Measurements from ENCODE around the gene EML4. TPM values are rescaled to one million over a fixed set of nuclear protein-coding genes. Genes with fewer than 3 reads are reported as not detected.

The EML4 gene
- total RNA-seq (2014; rRNA removed) (38.1 and 38.3 TPM in 2 replicates), Bru-seq, nascent RNA (percentile 71 among the genes with signal in this experiment), BruChase-seq, experiment 1, labeled RNA remaining after a 6-hour chase (percentile 66 among the genes with signal in this experiment), BruChase-seq, experiment 2, labeled RNA remaining after a 2-hour chase (percentile 64 among the genes with signal in this experiment)
- long read RNA-seq, full-length matches to known transcripts = 27 of 51 reads
- long read RNA-seq, partial matches to known transcripts = 18 of 51 reads
- long read RNA-seq, other reads (novel, unspliced or antisense) = 6 of 51 reads

GRCh38 chr2:42169100-42169873 lies at the start of gene EML4:
Gene EML4, plus strand, starts transcription at chr2:42169353. Its CDS starts 259 bp downstream, at chr2:42169612.
- no peaks in the 10 kb centered on the region for H3K27me3 ChIP-seq (ENCODE audit: low read length)
- ChIA-PET CTCF (no interaction called here), POLR2A (ENCODE audit: unreplicated experiment) (no interaction called here)
- H2AFZ ChIP-seq (ENCODE audit: low read length) = peak within 1 kb of the TSS; percentile 87
- H3K27ac ChIP-seq (ENCODE audit: low read length) = no peak within 1 kb of the TSS
- peak within 1 kb of the TSS; percentile 83 for H3K9ac ChIP-seq (ENCODE audit: low read length)
- TF ChIP-seq EZH2phosphoT487 (IDR thresholded peaks at IDR 0.05; ENCODE audit: borderline replicate concordance, low read length) (no peak), EZH2 (IDR thresholded peaks at IDR 0.05; ENCODE audit: low read length, unreplicated experiment) (no peak)
- TF ChIP-seq, protein P1, sequence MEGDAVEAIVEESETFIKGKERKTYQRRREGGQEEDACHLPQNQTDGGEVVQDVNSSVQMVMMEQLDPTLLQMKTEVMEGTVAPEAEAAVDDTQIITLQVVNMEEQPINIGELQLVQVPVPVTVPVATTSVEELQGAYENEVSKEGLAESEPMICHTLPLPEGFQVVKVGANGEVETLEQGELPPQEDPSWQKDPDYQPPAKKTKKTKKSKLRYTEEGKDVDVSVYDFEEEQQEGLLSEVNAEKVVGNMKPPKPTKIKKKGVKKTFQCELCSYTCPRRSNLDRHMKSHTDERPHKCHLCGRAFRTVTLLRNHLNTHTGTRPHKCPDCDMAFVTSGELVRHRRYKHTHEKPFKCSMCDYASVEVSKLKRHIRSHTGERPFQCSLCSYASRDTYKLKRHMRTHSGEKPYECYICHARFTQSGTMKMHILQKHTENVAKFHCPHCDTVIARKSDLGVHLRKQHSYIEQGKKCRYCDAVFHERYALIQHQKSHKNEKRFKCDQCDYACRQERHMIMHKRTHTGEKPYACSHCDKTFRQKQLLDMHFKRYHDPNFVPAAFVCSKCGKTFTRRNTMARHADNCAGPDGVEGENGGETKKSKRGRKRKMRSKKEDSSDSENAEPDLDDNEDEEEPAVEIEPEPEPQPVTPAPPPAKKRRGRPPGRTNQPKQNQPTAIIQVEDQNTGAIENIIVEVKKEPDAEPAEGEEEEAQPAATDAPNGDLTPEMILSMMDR (conservative IDR thresholded peaks at IDR 0.05; ENCODE audit: low read depth, low read length) = no peak
- DNase-seq = peak; percentile 88
- peaks cover 6% of the 10 kb centered on the region; the same call in 1 of the 2 replicates for H4K20me1 ChIP-seq (ENCODE audit: low read length)
- intact Hi-C loops (cut with micrococcal nuclease) = no loop called here
- H3K36me3 ChIP-seq (ENCODE audit: low read depth, low read length) = no peaks in the 10 kb centered on the region
- H3K9me2 ChIP-seq (replicated peaks; ENCODE audit: low read length) = no peaks in the 10 kb centered on the region
- ATAC-seq = peak; percentile 90
- peak within 1 kb of the TSS; percentile 82 for H3K4me3 ChIP-seq (ENCODE audit: low read length)
- H3K4me1 ChIP-seq (ENCODE audit: insufficient read depth, low read length) = peaks cover 26% of the 10 kb centered on the region
- peak within 1 kb of the TSS; percentile 93 for H3K4me2 ChIP-seq (ENCODE audit: low read length)
- peaks cover 48% of the 10 kb centered on the region for H3K79me2 ChIP-seq (ENCODE audit: low read length)
- no TSS peak for BruUV-seq (replicated peaks)
- no peaks in the 10 kb centered on the region for H3K9me3 ChIP-seq (ENCODE audit: low read length)
- no peaks in the 10 kb centered on the region for H3F3A ChIP-seq (ENCODE audit: low read length, unreplicated experiment)

DNA sequence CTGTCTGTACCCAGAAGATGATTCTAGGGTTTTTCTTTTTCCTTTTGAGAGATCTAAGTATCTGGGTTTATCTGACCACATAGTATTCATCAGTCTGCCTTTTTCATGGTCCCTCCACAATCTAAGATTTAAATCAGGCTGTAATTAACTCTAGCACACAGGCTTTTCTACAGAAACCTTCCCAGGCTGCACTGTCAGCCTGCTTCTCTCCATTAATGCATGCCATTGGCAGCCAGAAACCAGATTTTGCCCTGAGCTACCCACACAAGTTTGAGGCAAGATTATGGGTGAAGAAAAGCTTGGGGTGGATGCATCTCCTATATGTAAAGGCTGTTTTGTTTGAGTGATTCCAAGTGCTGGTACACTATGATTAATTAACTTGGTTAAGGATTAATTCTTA lies 45.7 kb upstream of the EML4 start:
- intact Hi-C loops (cut with micrococcal nuclease) = no loop called here
- no peak overlapping the region for H3K9ac ChIP-seq (ENCODE audit: low read length)
- TF ChIP-seq EZH2 (IDR thresholded peaks at IDR 0.05; ENCODE audit: low read length, unreplicated experiment) (no peak), EZH2phosphoT487 (IDR thresholded peaks at IDR 0.05; ENCODE audit: borderline replicate concordance, low read length) (no peak)
- TF ChIP-seq, protein P1 (conservative IDR thresholded peaks at IDR 0.05; ENCODE audit: low read depth, low read length) = no peak
- ATAC-seq = no peak
- peaks cover 3% of the 10 kb centered on the region for H3F3A ChIP-seq (ENCODE audit: low read length, unreplicated experiment)
- no peak overlapping the region for H3K4me2 ChIP-seq (ENCODE audit: low read length)
- H4K20me1 ChIP-seq (ENCODE audit: low read length) = no peaks in the 10 kb centered on the region
- H3K27me3 ChIP-seq (ENCODE audit: low read length) = no peaks in the 10 kb centered on the region
- no TSS peak for BruUV-seq (replicated peaks)
- no peaks in the 10 kb centered on the region for H3K9me3 ChIP-seq (ENCODE audit: low read length)
- ChIA-PET POLR2A (ENCODE audit: unreplicated experiment) (no interaction called here), CTCF (no interaction called here)
- no peak overlapping the region for H3K4me3 ChIP-seq (ENCODE audit: low read length)
- no peaks in the 10 kb centered on the region for H3K79me2 ChIP-seq (ENCODE audit: low read length)
- no peak overlapping the region for H3K27ac ChIP-seq (ENCODE audit: low read length)
- no peak overlapping the region for H2AFZ ChIP-seq (ENCODE audit: low read length)
- no peaks in the 10 kb centered on the region for H3K9me2 ChIP-seq (replicated peaks; ENCODE audit: low read length)
- H3K36me3 ChIP-seq (ENCODE audit: low read depth, low read length) = no peaks in the 10 kb centered on the region
- no peak for DNase-seq
- peaks cover 5% of the 10 kb centered on the region for H3K4me1 ChIP-seq (ENCODE audit: insufficient read depth, low read length)
